Fibroblast of lung (primary cell): ENCODE measurements around the gene TNFSF10.

Source experiments
- EZH2 ChIP-seq: IDR thresholded peaks from 2 replicates; pipeline ENCODE4 v1.5.1; 2012; ENCODE audit warnings: low read length, control low read depth, mild to moderate bottlenecking; ENCODE audit errors: missing control alignments
- TF ChIP-seq, protein P1 (sequence below), 2 donors: IDR thresholded peaks in 1 of 2; conservative IDR thresholded peaks in 1 of 2; 1 replicate in 1 of 2; 2 replicates in 1 of 2; pipeline ENCODE4 v1.5.1; 2011 to 2012; ENCODE audit warnings: low read length in 2 of 2, control low read depth in 1 of 2, inconsistent platforms in 1 of 2, low read depth in 1 of 2, mild to moderate bottlenecking in 1 of 2

GRCh38 chr3:172515130-172515918, 7.9 kb downstream of the TNFSF10 start:
- TF ChIP-seq, protein P1, sequence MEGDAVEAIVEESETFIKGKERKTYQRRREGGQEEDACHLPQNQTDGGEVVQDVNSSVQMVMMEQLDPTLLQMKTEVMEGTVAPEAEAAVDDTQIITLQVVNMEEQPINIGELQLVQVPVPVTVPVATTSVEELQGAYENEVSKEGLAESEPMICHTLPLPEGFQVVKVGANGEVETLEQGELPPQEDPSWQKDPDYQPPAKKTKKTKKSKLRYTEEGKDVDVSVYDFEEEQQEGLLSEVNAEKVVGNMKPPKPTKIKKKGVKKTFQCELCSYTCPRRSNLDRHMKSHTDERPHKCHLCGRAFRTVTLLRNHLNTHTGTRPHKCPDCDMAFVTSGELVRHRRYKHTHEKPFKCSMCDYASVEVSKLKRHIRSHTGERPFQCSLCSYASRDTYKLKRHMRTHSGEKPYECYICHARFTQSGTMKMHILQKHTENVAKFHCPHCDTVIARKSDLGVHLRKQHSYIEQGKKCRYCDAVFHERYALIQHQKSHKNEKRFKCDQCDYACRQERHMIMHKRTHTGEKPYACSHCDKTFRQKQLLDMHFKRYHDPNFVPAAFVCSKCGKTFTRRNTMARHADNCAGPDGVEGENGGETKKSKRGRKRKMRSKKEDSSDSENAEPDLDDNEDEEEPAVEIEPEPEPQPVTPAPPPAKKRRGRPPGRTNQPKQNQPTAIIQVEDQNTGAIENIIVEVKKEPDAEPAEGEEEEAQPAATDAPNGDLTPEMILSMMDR (conservative IDR thresholded peaks at IDR 0.05 in 1 of 2, IDR thresholded peaks at IDR 0.05 in 1 of 2; ENCODE audit: low read depth in 1 of 2, low read length in 2 of 2): no peak
- no peak for TF ChIP-seq EZH2
